Liver (tissue), 3 donors: Measurements from ENCODE around the gene KCTD3.

ENCODE experiments used
- CTCF ChIP-seq: fragments of 150-350 bp; IDR thresholded peaks from 2 replicates; pipeline ENCODE4 v1.5.1; 2017; ENCODE audit warnings: improper control_type of control experiment, low read depth, low read length; ENCODE audit not compliant: missing input control
- FOXA1 ChIP-seq: IDR thresholded peaks from 2 replicates; pipeline ENCODE4 v1.6.1; 2016; ENCODE audit warnings: antibody characterized with exemption
- FOXA2 ChIP-seq: IDR thresholded peaks from 2 replicates; pipeline ENCODE4 v1.6.1; 2016; ENCODE audit warnings: antibody characterized with exemption
- JUND ChIP-seq, 2 donors: IDR thresholded peaks; 2 replicates each; pipeline ENCODE4 v1.6.1; 2016; ENCODE audit warnings: antibody characterized with exemption in 2 of 2
- MAX ChIP-seq: IDR thresholded peaks from 2 replicates; pipeline ENCODE4 v1.6.1; 2016; ENCODE audit warnings: antibody characterized with exemption
- RAD21 ChIP-seq, 2 donors: IDR thresholded peaks; 2 replicates each; pipeline ENCODE4 v1.6.1; 2016; ENCODE audit warnings: antibody characterized with exemption in 2 of 2, mild to moderate bottlenecking in 2 of 2
- RXRA ChIP-seq, 2 donors: IDR thresholded peaks; 2 replicates each; pipeline ENCODE4 v1.6.1; 2017 to 2018; ENCODE audit warnings: antibody characterized with exemption in 2 of 2, mild to moderate bottlenecking in 1 of 2
- SP1 ChIP-seq: IDR thresholded peaks from 2 replicates; pipeline ENCODE4 v1.6.1; 2018; ENCODE audit warnings: antibody characterized with exemption, mild to moderate bottlenecking
- YY1 ChIP-seq: IDR thresholded peaks from 2 replicates; pipeline ENCODE4 v1.6.1; 2016; ENCODE audit warnings: antibody characterized with exemption, mild to moderate bottlenecking
- TF ChIP-seq, protein P1 (sequence below): IDR thresholded peaks from 2 replicates; pipeline ENCODE4 v1.6.1; 2016; ENCODE audit warnings: antibody characterized with exemption, mild to moderate bottlenecking
- TF ChIP-seq, protein P2 (sequence below): IDR thresholded peaks from 2 replicates; pipeline ENCODE4 v1.6.1; 2016; ENCODE audit warnings: antibody characterized with exemption
- TF ChIP-seq, protein P3 (sequence below): IDR thresholded peaks from 2 replicates; pipeline ENCODE4 v1.6.1; 2016; ENCODE audit warnings: antibody characterized with exemption
- donor health status: healthy.
- donor health status: healthy.

GRCh38 chr1:215566556-215567490 lies at the start of gene KCTD3:
- no peak for TF ChIP-seq CTCF
- no peak for TF ChIP-seq FOXA1
- TF ChIP-seq RAD21 (IDR thresholded peaks at IDR 0.05), result peak; percentile 6 to 20
- TF ChIP-seq, protein P1, sequence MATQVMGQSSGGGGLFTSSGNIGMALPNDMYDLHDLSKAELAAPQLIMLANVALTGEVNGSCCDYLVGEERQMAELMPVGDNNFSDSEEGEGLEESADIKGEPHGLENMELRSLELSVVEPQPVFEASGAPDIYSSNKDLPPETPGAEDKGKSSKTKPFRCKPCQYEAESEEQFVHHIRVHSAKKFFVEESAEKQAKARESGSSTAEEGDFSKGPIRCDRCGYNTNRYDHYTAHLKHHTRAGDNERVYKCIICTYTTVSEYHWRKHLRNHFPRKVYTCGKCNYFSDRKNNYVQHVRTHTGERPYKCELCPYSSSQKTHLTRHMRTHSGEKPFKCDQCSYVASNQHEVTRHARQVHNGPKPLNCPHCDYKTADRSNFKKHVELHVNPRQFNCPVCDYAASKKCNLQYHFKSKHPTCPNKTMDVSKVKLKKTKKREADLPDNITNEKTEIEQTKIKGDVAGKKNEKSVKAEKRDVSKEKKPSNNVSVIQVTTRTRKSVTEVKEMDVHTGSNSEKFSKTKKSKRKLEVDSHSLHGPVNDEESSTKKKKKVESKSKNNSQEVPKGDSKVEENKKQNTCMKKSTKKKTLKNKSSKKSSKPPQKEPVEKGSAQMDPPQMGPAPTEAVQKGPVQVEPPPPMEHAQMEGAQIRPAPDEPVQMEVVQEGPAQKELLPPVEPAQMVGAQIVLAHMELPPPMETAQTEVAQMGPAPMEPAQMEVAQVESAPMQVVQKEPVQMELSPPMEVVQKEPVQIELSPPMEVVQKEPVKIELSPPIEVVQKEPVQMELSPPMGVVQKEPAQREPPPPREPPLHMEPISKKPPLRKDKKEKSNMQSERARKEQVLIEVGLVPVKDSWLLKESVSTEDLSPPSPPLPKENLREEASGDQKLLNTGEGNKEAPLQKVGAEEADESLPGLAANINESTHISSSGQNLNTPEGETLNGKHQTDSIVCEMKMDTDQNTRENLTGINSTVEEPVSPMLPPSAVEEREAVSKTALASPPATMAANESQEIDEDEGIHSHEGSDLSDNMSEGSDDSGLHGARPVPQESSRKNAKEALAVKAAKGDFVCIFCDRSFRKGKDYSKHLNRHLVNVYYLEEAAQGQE, result no peak
- peak; percentile 77 for TF ChIP-seq FOXA2
- TF ChIP-seq RXRA (IDR thresholded peaks at IDR 0.05), result peak; percentile 35 to 65
- TF ChIP-seq JUND (IDR thresholded peaks at IDR 0.05), result no peak
- TF ChIP-seq MAX, result peak; percentile 53
- TF ChIP-seq YY1, result peak; percentile 48
- TF ChIP-seq SP1, result peak; percentile 52
- TF ChIP-seq, protein P2, sequence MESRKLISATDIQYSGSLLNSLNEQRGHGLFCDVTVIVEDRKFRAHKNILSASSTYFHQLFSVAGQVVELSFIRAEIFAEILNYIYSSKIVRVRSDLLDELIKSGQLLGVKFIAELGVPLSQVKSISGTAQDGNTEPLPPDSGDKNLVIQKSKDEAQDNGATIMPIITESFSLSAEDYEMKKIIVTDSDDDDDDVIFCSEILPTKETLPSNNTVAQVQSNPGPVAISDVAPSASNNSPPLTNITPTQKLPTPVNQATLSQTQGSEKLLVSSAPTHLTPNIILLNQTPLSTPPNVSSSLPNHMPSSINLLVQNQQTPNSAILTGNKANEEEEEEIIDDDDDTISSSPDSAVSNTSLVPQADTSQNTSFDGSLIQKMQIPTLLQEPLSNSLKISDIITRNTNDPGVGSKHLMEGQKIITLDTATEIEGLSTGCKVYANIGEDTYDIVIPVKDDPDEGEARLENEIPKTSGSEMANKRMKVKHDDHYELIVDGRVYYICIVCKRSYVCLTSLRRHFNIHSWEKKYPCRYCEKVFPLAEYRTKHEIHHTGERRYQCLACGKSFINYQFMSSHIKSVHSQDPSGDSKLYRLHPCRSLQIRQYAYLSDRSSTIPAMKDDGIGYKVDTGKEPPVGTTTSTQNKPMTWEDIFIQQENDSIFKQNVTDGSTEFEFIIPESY, result peak; percentile 28
- TF ChIP-seq, protein P3, sequence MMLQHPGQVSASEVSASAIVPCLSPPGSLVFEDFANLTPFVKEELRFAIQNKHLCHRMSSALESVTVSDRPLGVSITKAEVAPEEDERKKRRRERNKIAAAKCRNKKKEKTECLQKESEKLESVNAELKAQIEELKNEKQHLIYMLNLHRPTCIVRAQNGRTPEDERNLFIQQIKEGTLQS, result peak; percentile 23
